NOMO-1 treated with dmso at 0.1 percent for 144 hours (cell line): ENCODE data around the gene RHOBTB1.

Experiments used
- DNase-seq: peaks from one replicate; lab custom pipeline; 2025; ENCODE audit not compliant: unreplicated experiment; lab: John Stamatoyannopoulos, UW

Gene RHOBTB1

GRCh38 chr10:60942134-60942787 is 1.7 kb downstream of the RHOBTB1 start:
- DNase-seq: no peak

GRCh38 chr10:60940446-60940845 is 3.5 kb downstream of the RHOBTB1 start:
- DNase-seq: no peak

DNA sequence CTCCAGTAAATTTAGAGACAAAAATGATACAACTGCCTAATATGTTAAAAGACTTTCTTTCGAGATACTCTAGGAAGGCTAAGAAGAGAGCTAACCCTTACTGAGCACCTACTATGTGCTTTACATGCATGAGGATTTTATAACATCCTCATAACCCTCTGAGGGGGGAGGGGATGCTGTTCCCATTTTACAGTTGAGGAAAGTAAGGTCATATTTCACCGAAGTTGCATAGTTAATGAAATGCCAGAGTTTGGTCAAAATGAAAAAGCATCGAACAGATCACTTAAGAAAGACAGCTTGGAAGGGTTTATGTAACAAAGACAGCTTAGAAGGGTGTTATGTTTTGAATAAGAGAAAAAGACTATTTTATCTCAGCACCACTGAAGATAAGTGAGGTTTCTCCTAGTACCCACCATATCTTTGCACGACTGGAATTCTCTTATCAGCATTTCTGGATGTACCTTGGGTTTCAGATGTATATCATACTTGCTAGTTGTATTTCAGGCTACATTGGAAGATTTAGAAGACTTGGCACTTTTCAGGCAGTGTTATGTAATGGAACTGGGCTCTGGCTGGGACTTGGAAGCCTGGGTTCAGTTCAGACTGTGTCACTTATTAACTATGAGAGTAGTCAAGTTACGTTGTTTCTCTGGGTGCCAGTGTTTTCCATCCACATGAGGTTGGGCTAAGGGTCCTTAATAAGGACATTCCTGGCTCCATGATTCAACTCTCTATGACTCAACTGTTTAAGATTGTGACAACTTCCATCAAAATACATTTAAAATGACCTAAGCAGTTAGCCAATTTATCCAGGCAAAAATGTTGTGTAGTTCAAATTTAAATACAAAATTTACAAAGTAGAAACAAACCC is 6.0 kb downstream of the RHOBTB1 start:
- DNase-seq: no peak

DNA sequence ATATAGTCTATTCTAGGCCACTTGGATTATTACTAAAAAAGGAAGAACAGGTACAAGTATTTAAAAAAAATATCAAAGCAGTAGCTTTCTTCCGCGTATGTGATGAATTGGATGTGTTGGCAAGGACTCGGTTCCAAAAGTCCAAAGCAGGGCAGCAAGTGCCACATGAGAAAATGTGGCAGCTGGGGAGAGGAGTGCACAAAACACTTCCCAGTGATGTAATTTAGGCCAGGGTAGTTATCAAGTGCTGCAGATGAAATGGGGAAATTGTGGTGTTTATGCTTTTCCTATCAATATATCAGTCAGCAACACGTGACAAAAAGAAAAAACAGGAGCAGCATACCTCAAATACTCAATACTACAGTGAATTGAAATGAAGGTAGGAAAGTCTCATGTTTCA is 7.0 kb downstream of the RHOBTB1 start:
- no peak for DNase-seq

- DNase-seq: no peak
Measured at GRCh38 chr10:60934215-60935175, 9.5 kb downstream of the RHOBTB1 start.

- no peak for DNase-seq
Measured at GRCh38 chr10:60932756-60933155, 11.2 kb downstream of the RHOBTB1 start.

GRCh38 chr10:60930237-60930636 is 13.7 kb downstream of the RHOBTB1 start:
- DNase-seq: no peak

DNA sequence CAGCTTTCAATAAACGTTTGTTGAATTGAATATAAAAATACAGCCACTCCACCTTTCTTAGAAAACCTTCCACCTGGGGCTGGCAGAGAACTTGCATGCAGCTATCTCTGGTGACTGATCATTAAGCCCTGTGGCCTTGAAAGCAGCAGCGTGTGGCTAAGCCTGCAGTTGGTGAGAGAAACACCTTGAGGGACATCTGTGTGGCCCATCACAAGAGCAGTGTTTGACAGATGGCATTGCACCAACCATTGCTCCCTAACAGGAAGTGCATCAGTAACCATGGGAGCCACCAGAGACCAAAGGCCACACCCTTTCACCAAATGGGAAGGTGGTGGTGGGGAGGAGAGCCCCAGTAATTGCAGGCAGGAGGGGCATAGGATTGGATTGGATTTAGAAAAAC is 22.4 kb downstream of the RHOBTB1 start:
- DNase-seq: no peak

GRCh38 chr10:60920479-60920878 is 23.5 kb downstream of the RHOBTB1 start:
- no peak for DNase-seq

- no peak for DNase-seq
Measured at GRCh38 chr10:60919551-60919950, 24.4 kb downstream of the RHOBTB1 start.

DNA sequence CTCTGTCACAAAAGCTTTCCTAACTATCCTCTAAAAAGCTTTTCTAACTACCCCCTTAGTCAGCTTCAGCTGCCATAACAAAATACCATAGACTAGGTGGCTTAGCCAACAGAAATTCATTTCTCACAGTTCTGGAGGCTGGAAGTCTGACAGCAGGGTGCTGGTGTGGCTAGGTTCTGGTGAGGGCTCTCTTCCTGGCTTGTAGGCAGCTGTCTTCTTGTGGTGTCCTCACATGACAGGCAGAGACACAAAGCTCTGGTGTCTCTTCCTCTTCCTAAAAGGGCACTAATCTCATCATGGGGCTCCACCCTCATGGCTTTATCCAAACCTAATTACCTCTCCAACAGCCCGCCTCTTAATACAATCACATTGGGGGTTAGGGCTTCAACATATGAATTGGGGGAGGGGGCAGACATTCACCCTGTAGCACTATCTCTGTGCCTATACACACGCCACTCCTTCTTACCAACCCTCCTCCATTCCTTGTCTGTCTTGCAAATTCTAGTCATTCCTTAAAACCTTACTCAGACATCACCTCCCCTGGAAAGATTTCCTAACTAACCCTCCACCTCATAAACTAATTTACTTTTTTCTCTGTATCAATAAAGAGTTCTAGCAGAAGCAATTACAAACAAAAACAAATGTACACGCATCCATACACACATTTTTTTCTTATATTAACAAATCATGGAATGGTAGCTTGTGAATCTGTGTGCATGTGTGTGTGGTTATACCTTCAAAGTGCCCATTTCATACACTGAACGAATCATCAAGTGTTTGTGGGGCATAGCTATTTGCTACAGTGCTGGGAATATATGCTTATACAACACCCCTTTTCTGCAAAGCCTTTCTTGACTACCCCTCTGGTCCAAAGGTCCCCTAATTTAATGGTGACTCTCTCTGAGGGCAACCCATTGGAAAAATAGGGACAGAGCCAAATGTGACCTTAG is 26.4 kb downstream of the RHOBTB1 start:
- DNase-seq: no peak

DNA sequence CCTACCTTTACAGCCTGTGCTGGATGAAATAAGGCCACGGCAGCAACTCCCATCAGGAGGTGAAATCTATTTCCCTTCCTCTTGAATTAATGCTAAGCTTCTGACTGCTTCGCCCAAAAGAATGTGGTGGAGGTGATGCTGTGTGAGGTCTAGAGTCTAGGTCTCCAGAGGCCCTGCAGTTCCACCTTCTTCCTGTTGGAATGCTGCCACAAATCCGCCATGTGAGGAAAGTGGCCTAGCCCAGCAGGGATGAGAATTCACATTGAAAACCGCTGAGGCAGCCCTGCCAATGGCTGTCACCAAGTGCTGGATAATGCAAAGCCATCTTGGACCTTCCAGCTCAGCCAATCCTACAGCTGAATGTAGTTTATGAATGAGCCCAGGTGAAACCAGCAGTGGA is 28.0 kb downstream of the RHOBTB1 start:
- DNase-seq: no peak

GRCh38 chr10:60914690-60915141 is 29.3 kb downstream of the RHOBTB1 start:
- no peak for DNase-seq

GRCh38 chr10:60913657-60914056 is 30.3 kb downstream of the RHOBTB1 start:
- no peak for DNase-seq

- no peak for DNase-seq
Measured at GRCh38 chr10:60913071-60913470, 30.9 kb downstream of the RHOBTB1 start.

DNA sequence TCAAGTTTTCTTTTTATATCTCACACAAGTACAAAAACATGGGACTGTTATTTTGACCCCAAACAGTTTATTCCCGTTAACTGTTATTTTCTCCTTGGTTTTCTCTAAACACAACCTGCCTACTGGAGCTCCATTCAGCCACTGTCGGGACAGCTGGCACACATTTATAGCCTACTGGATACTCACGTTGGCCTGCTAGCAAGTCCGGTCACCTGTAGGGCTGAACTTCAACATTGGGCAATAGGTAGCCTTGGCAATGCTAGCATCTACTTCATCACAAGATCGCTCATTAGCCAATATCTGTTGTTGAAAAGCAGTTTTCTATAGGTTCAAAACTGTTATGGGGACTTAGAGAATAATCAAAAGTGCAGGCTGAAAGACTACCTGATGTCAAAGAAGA is 32.3 kb downstream of the RHOBTB1 start:
- DNase-seq: no peak

- DNase-seq: no peak
Measured at GRCh38 chr10:60911216-60911615, 32.8 kb downstream of the RHOBTB1 start.

DNA sequence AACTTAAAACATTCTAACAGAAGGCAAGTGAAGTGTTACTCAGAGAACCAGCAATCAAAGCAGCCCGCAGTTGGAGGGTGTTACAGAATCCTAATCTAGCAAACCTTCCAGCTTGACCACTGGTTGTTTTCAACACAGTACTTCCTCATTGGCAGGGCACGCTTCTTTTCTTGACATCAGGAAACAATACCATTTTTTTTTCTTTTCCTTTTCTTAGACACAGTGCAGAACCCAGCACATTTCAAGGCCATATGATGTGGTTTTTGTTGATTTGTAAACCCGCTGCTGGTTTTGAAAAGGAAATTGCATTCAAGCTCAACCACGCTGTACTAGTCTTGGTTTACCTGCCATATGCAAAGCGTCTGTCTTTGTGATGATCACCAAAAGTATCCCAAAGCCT is 33.4 kb downstream of the RHOBTB1 start:
- DNase-seq: no peak

DNA sequence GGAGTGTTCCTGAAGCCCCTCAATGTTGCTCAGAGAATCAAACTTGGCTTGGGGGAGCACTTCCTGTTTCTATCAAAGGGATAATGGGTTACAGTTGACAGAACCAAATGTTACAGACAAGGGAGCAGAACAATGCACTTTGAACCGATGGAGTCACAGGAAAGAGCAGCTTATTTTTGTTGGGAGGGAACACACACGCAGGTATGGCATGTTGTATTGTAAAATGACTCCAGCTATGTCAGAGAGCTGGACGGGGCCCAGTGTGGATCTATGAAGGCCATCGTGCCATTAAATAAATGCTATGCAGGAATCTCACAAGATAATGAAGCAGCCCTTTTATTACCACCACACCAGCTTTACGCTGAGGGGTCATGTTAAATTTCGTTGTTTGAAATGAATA is 35.1 kb downstream of the RHOBTB1 start:
- DNase-seq: no peak

GRCh38 chr10:60908031-60908430 is 36.0 kb downstream of the RHOBTB1 start:
- no peak for DNase-seq
